Spinal cord (tissue), 10 donors: ENCODE data around the gene CALY. TPM values are rescaled to one million over a fixed set of nuclear protein-coding genes. Genes with fewer than 3 reads are reported as not detected.
"Not testable (repeated sequence)": the region's sequence is repeated elsewhere in the genome, so short reads cannot be mapped to it uniquely, and the experiment has no call there.

Experiments used
- DNase-seq, 6 donors: peaks; one replicate each; pipeline versions ENCODE4 v3.0.0 to v3.0.0-alpha.2; 2013 to 2015; ENCODE audit warnings: low spot score in 6 of 6, low read depth in 4 of 6
- H3K27ac ChIP-seq: one replicate; pipeline ENCODE4 v1.5.1; 2013; ENCODE audit warnings: low read depth, low read length, control low read depth
- H3K27me3 ChIP-seq: one replicate; pipeline ENCODE4 v1.6.1; 2013; ENCODE audit warnings: low read length; ENCODE audit not compliant: control insufficient read depth, insufficient read depth
- H3K36me3 ChIP-seq: one replicate; pipeline ENCODE4 v1.6.1; 2013; ENCODE audit warnings: low read length; ENCODE audit not compliant: control insufficient read depth, insufficient read depth
- H3K4me1 ChIP-seq: one replicate; pipeline ENCODE4 v1.6.1; 2013; ENCODE audit warnings: low read length; ENCODE audit not compliant: control insufficient read depth, insufficient read depth
- H3K4me3 ChIP-seq: one replicate; pipeline ENCODE4 v1.5.1; 2013; ENCODE audit warnings: low read depth, low read length, control low read depth
- H3K9me3 ChIP-seq: one replicate; pipeline ENCODE4 v1.6.1; 2013; ENCODE audit warnings: low read length; ENCODE audit not compliant: control insufficient read depth, insufficient read depth
- WGBS: methylation state at CpG from one replicate; pipeline ENCODE4 v1.1.5; 2013; ENCODE audit warnings: missing lambda C conversion rate; ENCODE audit not compliant: insufficient coverage; 5-methylcytosine and 5-hydroxymethylcytosine counted together
- polyA plus RNA-seq, 2 donors: library from polyadenylated mRNA; unstranded; fragments of 120-200 nt; gene quantifications; one replicate each; pipeline ENCODE4 v1.2.1, GENCODE V29; 2013; ENCODE audit not compliant: insufficient read length in 2 of 2
- total RNA-seq, 2 donors: library from RNA; depleted of rRNA in 1 of 2; stranded (reverse); fragments of 120-200 nt in 1 of 2; fragments of >200 nt in 1 of 2; gene quantifications; one replicate each; pipeline versions ENCODE4 v1.2.3 to v1.2.4, GENCODE V29; 2013 to 2014
- donor health status: healthy.

Gene CALY
- total and polyA plus RNA-seq, 4 donors = 15.9 to 251 (median 127) TPM

DNA sequence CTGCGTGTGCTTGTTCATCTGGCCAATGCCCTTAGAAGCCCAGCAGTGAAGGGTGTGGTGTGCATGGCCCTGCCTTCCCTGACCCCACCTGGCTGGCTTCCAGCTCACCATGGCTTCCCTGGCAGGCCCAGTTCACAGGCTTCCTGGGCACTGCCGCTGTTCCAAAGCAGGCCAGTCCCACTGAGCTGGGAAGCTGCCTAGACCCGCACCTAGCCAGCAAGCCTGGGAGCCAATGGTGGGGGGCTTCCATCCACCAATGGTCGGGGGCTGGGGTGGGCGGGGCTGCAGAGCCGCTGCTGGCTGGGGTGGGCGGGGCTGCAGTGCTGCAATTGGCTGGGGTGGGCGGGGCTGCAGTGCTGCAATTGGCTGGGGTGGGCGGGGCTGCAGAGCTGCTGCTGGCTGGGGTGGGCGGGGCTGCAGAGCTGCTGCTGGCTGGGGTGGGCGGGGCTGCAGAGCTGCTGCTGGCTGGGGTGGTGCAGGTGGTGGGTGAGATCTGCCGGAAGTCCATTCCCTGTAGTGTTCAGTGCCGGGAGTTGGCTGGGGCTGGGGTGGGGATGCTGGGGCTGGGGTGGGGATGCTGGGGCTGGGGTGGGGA is 12.4 kb downstream of the CALY start:
- H3K36me3 ChIP-seq = peaks cover 13% of the 10 kb centered on the region
- H3K27me3 ChIP-seq = peaks cover 34% of the 10 kb centered on the region
- DNase-seq = peak in 3 of 6 donors; percentile 59 to 92 (median 77)
- no peaks in the 10 kb centered on the region for H3K9me3 ChIP-seq
- H3K4me1 ChIP-seq = peaks cover 51% of the 10 kb centered on the region
- WGBS = 4% methylated on average over 5 of the region's 13 CpGs
- H3K27ac ChIP-seq = no peak overlapping the region
- no peak overlapping the region for H3K4me3 ChIP-seq

DNA sequence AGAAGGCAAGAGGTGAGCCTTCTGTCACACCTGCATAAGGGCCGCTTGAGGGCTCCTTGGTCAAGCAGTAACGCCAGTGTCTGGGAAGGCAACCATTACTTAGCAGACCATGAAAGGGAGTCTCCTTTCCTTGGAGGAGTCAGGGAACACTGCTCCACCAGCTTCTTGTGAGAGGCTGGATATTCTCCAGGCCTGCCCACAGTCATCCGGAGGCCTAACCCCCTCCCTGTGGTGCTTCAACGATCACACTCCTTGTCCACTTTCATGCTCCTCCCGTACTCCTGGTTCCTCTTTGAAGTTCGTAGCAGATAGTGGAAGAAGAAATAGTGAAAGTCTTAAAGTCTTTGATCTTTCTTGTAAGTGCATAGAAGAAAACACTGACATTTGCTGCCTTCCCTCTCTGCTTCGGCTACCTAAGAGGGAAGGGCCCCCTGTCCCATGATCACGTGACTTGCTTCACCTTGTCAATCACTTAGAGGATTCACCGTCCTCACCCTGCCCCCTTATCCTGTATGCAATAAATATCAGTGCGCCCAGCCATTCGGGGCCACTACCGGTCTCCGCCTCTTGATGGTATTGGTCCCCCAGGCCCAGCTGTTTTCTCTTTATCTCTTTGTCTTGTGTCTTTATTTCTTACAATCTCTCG is 14.5 kb downstream of the CALY start:
- not testable (repeated sequence) for H3K36me3 ChIP-seq, H3K27ac ChIP-seq, H3K4me3 ChIP-seq, DNase-seq, H3K9me3 ChIP-seq
- Histone ChIP-seq H3K4me1 (peaks cover 40% of the 10 kb centered on the region), H3K27me3 (peaks cover 21% of the 10 kb centered on the region)
- 80% methylated on average over 1 of the region's 14 CpGs for WGBS

DNA sequence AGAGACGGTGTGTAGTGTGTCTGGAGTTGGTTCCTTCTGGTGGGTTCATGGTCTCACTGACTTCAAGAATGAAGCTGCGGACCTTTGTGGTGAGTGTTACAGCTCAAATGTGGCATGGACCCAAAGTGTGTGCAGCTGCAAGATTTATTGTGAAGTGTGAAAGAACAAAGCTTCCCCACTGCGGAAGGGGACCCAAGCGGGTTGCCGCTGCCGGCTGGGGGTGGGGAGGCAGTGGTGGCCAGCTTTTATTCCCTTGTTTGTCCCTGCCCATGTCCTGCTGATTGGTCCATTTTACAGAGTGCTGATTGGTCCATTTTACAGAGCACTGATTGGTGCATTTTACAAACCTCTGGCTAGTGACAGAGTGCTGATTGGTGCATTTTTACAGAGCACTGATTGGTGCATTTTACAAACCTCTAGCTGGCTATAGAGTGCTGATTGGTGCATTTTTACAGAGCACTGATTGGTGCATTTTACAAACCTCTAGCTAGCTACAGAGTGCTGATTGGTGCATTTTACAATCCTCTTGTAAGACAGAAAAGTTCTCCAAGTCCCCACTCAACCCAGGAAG is 15.8 kb downstream of the CALY start:
- H3K9me3 ChIP-seq, H3K27ac ChIP-seq, H3K27me3 ChIP-seq, H3K4me3 ChIP-seq, H3K36me3 ChIP-seq, DNase-seq: not testable (repeated sequence)
- H3K4me1 ChIP-seq = peaks cover 28% of the 10 kb centered on the region
- WGBS = 63% methylated on average over 5 of the region's 6 CpGs

DNA sequence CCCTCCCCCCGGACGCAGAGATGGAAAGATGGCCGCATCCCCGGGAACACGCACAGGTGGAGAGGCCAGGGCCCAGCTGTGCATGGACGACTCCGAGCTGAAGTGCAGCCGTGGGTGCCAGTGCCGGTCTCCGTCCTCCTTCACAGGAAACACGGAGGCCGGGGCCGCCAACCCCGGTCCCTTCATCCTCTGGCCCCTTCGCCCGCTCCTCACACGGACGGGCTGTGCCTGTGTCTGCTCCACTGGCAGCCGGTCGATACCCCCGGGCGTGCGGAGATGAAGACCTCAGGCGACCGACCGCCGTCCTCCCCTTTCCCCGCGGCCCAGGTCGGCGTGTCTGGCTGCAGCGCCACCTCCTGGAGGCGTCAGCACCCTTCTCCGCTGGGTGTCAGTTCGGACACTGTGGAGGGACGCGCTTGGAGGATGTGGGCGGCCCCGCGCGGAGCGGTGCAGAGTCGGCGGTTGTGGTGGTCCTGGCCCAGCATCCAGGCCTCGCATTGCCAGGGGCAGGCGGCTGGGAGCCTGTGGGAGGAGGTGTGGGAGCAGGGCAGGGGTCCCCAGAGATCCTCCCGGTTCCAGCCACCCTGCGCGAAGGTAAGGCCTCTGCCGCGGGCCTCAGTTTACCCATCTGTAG is 18.1 kb downstream of the CALY start:
- Histone ChIP-seq H3K27ac (no peak overlapping the region), H3K4me3 (peak overlapping the region; percentile 28), H3K9me3 (no peaks in the 10 kb centered on the region), H3K4me1 (peaks cover 23% of the 10 kb centered on the region), H3K36me3 (peaks cover 9% of the 10 kb centered on the region), H3K27me3 (no peaks in the 10 kb centered on the region)
- peak in 3 of 6 donors; percentile 45 to 87 (median 80) for DNase-seq
- 8% methylated on average over 50 of the region's 51 CpGs for WGBS

DNA sequence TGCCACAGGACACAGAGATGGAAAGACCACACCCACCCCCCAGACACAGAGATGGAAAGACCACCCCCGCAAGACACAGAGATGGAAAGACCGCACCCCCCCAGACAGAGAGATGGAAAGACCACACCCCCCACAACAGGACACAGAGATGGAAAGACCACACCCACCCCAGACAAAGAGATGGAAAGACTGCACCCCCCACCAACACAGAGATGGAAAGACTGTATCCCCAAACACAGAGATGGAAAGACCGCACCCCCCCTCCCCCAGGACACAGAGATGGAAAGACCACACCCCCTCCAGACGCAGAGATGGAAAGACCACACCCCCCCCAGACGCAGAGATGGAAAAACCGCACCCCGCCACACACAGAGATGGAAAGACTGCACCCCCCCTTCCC is 20.0 kb downstream of the CALY start:
- H3K4me1 ChIP-seq = peaks cover 23% of the 10 kb centered on the region
- H3K27me3 ChIP-seq = no peaks in the 10 kb centered on the region
- no peak for DNase-seq
- no peaks in the 10 kb centered on the region for H3K9me3 ChIP-seq
- H3K36me3 ChIP-seq = peaks cover 25% of the 10 kb centered on the region
- no peak overlapping the region for H3K27ac ChIP-seq
- WGBS = no CpG with 5 or more reads among the region's 7 CpGs
- no peak overlapping the region for H3K4me3 ChIP-seq

DNA sequence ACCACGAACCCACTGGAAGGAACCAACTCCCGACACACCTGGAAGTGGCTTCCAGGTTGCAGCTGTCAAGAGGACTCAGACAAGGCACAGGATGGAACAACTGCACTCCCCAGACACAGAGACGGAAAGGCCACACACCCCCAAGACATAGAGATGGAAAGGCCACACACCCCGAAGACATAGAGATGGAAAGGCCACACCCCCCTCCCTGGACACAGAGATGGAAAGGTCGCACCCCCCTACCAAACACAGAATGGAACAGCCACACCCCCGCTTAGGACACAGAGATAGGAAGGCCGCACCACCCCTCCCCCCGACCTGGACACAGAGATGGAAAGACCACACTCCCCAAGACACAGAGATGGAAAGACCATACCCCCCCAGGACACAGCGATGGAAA is 20.4 kb downstream of the CALY start:
- WGBS = 83% methylated on average over 2 of the region's 9 CpGs
- H3K9me3 ChIP-seq = no peaks in the 10 kb centered on the region
- H3K27me3 ChIP-seq = no peaks in the 10 kb centered on the region
- H3K4me3 ChIP-seq = no peak overlapping the region
- H3K36me3 ChIP-seq = peaks cover 28% of the 10 kb centered on the region
- DNase-seq = no peak
- H3K4me1 ChIP-seq = peaks cover 23% of the 10 kb centered on the region
- H3K27ac ChIP-seq = no peak overlapping the region

DNA sequence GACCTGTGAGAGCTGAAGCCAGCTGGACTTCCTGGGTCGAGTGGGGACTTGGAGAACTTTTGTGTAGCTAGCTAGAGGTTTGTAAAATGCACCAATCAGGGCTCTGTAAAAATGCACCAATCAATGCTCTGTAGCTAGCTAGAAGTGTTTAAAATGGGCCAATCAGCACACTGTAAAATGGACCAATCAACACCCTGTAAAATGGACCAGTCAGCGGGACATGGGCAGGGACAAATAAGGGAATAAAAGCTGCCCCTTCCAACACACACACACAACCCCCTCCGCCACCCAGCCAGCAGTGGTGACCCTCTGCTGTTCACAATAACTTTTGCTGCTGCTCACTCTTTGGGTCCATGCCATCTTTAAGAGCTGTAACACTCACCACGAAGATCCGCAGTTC is 20.8 kb downstream of the CALY start:
- 85% methylated on average over 5 of the region's 5 CpGs for WGBS
- Histone ChIP-seq H3K27me3 (no peaks in the 10 kb centered on the region), H3K4me3 (no peak overlapping the region), H3K4me1 (peaks cover 23% of the 10 kb centered on the region), H3K9me3 (no peaks in the 10 kb centered on the region), H3K36me3 (peaks cover 29% of the 10 kb centered on the region), H3K27ac (no peak overlapping the region)
- peak in 1 of 6 donors; percentile 29 for DNase-seq

DNA sequence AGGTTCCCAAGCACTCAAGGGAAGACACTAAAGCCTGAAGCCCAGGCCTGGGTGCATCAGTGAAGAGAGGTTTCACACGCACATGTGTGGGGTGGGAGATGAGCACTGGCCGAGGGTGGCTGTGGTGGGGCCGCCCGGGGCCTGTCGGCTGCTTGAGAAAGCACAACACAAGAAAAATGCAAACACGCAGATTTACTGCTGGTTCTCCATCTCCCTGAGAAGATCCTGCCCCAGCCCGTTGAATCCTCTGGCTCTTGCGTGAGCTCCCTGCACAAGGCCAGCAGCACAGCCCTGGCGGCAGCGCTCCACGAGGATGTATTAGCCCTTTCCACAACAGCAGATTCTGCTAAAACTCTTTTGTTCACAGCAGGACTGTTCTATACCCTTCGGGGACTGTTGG is 21.8 kb downstream of the CALY start:
- peaks cover 38% of the 10 kb centered on the region for H3K36me3 ChIP-seq
- DNase-seq = peak in 1 of 6 donors; percentile 52
- no peaks in the 10 kb centered on the region for H3K27me3 ChIP-seq
- H3K9me3 ChIP-seq = no peaks in the 10 kb centered on the region
- H3K4me3 ChIP-seq = no peak overlapping the region
- peaks cover 25% of the 10 kb centered on the region for H3K4me1 ChIP-seq
- WGBS = 89% methylated on average over 11 of the region's 12 CpGs
- peak overlapping the region; percentile 33 for H3K27ac ChIP-seq

DNA sequence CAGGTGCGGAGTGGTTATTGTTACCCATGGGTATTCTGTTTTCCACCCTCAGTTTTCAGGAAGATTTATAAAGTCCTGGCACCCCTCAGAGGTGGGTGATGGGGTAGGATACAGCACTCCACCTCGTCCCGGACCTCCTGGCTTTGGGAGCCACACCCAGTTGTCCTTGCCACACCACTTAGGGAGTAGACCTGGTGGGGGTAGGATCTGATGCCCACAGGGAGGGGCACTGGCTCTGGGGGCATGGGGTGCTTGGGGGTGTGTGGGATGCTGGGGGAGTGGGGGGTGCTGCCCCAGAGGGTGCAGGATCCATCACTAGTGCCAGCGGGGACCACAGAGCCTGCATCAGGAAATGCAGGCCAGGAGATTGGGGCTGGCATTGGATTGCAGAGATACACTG is 23.5 kb downstream of the CALY start:
- 83% methylated on average over 2 of the region's 4 CpGs for WGBS
- Histone ChIP-seq H3K4me1 (peaks cover 21% of the 10 kb centered on the region), H3K27me3 (no peaks in the 10 kb centered on the region), H3K36me3 (peaks cover 45% of the 10 kb centered on the region), H3K4me3 (no peak overlapping the region), H3K9me3 (no peaks in the 10 kb centered on the region), H3K27ac (no peak overlapping the region)
- DNase-seq = no peak
